AG10803 (cell line): ENCODE data around the gene PCDHGA12.
"Not testable (repeated sequence)": the region's sequence is repeated elsewhere in the genome, so short reads cannot be mapped to it uniquely, and the experiment has no call there.

Experiments
- DNase-seq: peaks from one replicate; pipeline ENCODE4 v3.0.0; 2010; ENCODE audit warnings: low read depth
- H3K4me3 ChIP-seq: 2 replicates; pipeline ENCODE4 v1.5.1; 2011; ENCODE audit warnings: mild to moderate bottlenecking, low read length, control low read depth
- TF ChIP-seq, protein P1 (sequence below): conservative IDR thresholded peaks from 2 replicates; pipeline ENCODE4 v1.5.1; 2011; ENCODE audit warnings: mild to moderate bottlenecking, low read length, control low read depth, inconsistent platforms

Gene PCDHGA12

DNA sequence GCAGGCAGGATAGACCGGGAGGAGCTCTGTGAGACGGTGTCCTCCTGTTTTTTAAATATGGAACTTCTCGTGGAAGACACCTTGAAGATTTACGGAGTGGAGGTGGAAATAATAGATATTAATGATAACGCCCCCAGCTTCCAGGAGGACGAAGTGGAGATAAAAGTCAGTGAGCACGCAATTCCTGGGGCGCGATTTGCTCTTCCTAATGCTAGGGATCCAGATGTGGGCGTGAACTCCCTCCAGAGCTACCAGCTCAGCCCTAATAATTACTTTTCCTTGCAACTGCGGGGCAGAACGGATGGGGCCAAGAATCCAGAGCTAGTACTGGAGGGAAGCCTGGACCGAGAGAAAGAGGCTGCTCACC lies 8.8 kb upstream of the PCDHGA12 start:
- TF ChIP-seq, protein P1, sequence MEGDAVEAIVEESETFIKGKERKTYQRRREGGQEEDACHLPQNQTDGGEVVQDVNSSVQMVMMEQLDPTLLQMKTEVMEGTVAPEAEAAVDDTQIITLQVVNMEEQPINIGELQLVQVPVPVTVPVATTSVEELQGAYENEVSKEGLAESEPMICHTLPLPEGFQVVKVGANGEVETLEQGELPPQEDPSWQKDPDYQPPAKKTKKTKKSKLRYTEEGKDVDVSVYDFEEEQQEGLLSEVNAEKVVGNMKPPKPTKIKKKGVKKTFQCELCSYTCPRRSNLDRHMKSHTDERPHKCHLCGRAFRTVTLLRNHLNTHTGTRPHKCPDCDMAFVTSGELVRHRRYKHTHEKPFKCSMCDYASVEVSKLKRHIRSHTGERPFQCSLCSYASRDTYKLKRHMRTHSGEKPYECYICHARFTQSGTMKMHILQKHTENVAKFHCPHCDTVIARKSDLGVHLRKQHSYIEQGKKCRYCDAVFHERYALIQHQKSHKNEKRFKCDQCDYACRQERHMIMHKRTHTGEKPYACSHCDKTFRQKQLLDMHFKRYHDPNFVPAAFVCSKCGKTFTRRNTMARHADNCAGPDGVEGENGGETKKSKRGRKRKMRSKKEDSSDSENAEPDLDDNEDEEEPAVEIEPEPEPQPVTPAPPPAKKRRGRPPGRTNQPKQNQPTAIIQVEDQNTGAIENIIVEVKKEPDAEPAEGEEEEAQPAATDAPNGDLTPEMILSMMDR = no peak
- no peak for DNase-seq
- peak overlapping the region; percentile 61 for H3K4me3 ChIP-seq

- H3K4me3 ChIP-seq = no peak overlapping the region
- TF ChIP-seq, protein P1 = no peak
- DNase-seq = no peak
These were observed 7.5 kb upstream of the PCDHGA12 start for GRCh38 chr5:141422742-141423291.

DNA sequence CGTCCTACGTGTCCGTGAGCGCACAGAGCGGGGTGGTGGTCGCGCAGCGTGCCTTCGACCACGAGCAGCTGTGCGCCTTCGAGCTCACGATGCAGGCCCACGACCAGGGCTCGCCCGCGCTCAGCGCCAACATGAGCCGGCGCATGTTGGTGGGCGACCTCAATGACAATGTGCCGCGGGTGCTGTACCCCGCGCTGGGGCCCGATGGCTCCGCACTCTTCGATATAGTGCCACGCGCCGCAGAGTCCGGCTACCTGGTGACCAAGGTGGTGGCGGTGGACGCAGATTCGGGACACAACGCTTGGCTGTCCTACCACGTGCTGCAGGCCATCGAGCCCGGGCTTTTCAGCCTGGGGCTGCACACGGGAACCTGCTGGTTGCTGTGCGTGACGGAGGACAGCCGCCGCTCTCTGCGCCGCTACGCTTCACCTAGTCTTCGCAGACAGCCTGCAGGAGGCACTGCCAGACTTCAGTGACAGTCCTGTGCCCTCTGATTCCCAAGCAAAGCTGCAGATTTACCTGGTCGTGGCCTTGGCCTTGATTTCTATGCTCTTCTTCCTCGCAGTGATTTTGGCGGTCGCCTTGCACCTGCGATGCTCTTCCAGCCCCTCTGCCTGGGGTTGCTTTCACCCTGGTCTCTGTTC lies 2.4 kb upstream of the PCDHGA12 start:
- no peak for DNase-seq
- TF ChIP-seq, protein P1 = no peak
- no peak overlapping the region for H3K4me3 ChIP-seq

- TF ChIP-seq, protein P1 = no peak
- DNase-seq = peak; percentile 18
- H3K4me3 ChIP-seq = peak overlapping the region; percentile 54
These were observed 979 bp downstream of the PCDHGA12 start for GRCh38 chr5:141431286-141431685.

GRCh38 chr5:141432308-141432707 lies 2.0 kb downstream of the PCDHGA12 start:
- H3K4me3 ChIP-seq, DNase-seq: not testable (repeated sequence)

- DNase-seq, H3K4me3 ChIP-seq: not testable (repeated sequence)
These were observed 2.4 kb downstream of the PCDHGA12 start for GRCh38 chr5:141432726-141433125.

GRCh38 chr5:141434006-141434405 lies 3.7 kb downstream of the PCDHGA12 start:
- TF ChIP-seq, protein P1 = no peak
- H3K4me3 ChIP-seq = no peak overlapping the region
- DNase-seq = peak; percentile 31

- TF ChIP-seq, protein P1 = no peak
- H3K4me3 ChIP-seq = no peak overlapping the region
- DNase-seq = peak; percentile 14
These were observed 6.9 kb downstream of the PCDHGA12 start for GRCh38 chr5:141437221-141437620.
